ENCODE data around the gene CTNND2.

CTNND2 gene

DNA sequence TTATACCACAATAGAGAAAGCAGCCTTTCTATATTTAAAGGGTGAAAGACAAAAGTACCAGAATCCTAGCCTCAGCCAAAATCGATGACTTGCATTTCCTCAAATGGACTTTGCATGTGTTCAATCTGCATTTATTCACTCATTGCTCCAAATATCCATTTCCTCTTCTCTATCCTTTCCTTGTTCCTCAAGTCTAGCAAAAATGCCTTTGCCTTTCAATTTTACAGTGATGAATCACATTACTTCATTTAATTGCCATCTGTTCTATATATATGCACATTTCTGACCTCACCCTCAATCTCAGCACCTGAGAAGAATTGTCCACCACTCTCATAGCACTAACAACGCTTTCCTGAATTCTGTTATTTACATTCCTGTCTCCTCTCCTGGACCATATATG is 329.5 kb downstream of the CTNND2 start:
- DNase-seq (ENCODE audit: low read depth, low spot score): no peak
- Histone ChIP-seq H3K4me1 (ENCODE audit: control insufficient read depth, insufficient read depth, low read length) (no peaks in the 10 kb centered on the region), H3K9me3 (ENCODE audit: control insufficient read depth, insufficient read depth, low read length) (no peaks in the 10 kb centered on the region), H3K4me3 (ENCODE audit: low read length) (no peak overlapping the region), H3K27me3 (ENCODE audit: control insufficient read depth, insufficient read depth, low read length) (no peaks in the 10 kb centered on the region), H3K27ac (ENCODE audit: low read length) (no peak overlapping the region), H3K36me3 (ENCODE audit: control insufficient read depth, insufficient read depth, low read length) (no peaks in the 10 kb centered on the region)
- no CpG with 5 or more reads among the region's 2 CpGs for WGBS (ENCODE audit: insufficient coverage, insufficient read length)

DNA sequence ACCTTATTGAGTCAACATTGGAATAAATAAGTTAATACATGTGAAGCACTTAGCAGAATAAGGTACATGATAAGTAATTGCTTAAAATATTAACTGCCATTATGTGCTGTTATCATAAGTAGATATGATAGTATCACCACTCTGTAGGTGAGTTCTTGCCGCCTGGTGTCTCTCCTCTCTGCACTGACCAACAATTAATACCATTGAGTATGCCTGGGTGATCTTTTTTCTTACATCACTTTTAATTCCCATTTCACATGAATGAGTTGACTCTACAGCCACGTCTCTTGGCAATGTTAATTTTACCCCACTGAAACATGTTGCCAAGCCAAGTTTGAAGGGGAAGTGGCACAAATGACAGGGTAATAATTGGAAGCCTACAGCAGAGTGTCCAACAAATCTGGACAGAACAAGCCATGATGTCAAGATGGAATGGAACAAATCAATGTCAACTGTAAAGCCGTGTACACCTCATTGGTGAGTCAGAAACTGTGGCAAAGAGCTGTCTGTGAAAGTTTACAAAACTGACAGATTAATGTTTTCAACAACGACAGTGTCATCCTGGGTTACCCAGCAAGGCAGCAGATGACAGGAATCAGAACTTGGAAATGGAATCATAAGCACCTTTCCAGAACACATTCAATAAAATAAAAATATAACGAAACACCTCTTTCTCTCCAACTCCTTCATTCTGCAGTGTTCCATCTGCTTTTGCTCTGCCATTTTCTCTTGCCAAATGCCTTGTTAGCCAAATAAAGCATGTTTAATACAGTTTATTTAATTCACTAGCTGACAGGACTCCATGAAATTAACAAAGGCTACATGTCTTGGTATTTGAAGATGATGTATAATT is 330.9 kb downstream of the CTNND2 start:
- H3K27me3 ChIP-seq (ENCODE audit: control insufficient read depth, insufficient read depth, low read length): no peaks in the 10 kb centered on the region
- no peak overlapping the region for H3K27ac ChIP-seq (ENCODE audit: low read length)
- no peaks in the 10 kb centered on the region for H3K4me1 ChIP-seq (ENCODE audit: control insufficient read depth, insufficient read depth, low read length)
- 100% methylated on average over 1 of the region's 5 CpGs for WGBS (ENCODE audit: insufficient coverage, insufficient read length)
- no peaks in the 10 kb centered on the region for H3K36me3 ChIP-seq (ENCODE audit: control insufficient read depth, insufficient read depth, low read length)
- H3K4me3 ChIP-seq (ENCODE audit: low read length): no peak overlapping the region
- DNase-seq (ENCODE audit: low read depth, low spot score): no peak
- H3K9me3 ChIP-seq (ENCODE audit: control insufficient read depth, insufficient read depth, low read length): no peaks in the 10 kb centered on the region

GRCh38 chr5:11564706-11565105 is 339.5 kb downstream of the CTNND2 start:
- H3K27ac ChIP-seq (ENCODE audit: low read length): no peak overlapping the region
- H3K9me3 ChIP-seq (ENCODE audit: control insufficient read depth, insufficient read depth, low read length): no peaks in the 10 kb centered on the region
- no peaks in the 10 kb centered on the region for H3K4me1 ChIP-seq (ENCODE audit: control insufficient read depth, insufficient read depth, low read length)
- no peaks in the 10 kb centered on the region for H3K27me3 ChIP-seq (ENCODE audit: control insufficient read depth, insufficient read depth, low read length)
- WGBS (ENCODE audit: insufficient coverage, insufficient read length): no CpG with 5 or more reads among the region's 12 CpGs
- no peak for DNase-seq (ENCODE audit: low read depth, low spot score)
- H3K36me3 ChIP-seq (ENCODE audit: control insufficient read depth, insufficient read depth, low read length): no peaks in the 10 kb centered on the region
- H3K4me3 ChIP-seq (ENCODE audit: low read length): no peak overlapping the region

DNA sequence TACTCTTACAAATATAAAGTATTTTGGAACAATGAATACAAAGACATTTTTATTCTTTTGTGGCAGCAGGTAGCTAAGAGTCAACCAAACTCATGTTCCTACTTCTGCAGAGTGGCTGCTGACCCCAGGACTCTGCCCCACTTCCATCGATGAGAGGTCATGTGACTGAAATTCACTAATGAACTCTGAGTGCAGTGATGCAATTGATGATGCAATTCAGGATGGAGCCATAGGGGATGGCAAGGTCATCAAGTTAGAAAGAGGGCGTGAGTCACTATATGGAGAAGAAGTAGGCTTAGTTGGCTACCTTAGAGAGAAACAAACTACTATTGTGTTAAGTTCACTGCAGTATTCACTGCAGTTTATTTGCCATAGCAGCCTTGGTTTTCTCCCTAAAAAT is 340.4 kb downstream of the CTNND2 start:
- no peak for DNase-seq (ENCODE audit: low read depth, low spot score)
- WGBS (ENCODE audit: insufficient coverage, insufficient read length): no CpG with 5 or more reads among the region's 2 CpGs
- H3K36me3 ChIP-seq (ENCODE audit: control insufficient read depth, insufficient read depth, low read length): no peaks in the 10 kb centered on the region
- H3K4me1 ChIP-seq (ENCODE audit: control insufficient read depth, insufficient read depth, low read length): no peaks in the 10 kb centered on the region
- H3K27ac ChIP-seq (ENCODE audit: low read length): no peak overlapping the region
- H3K4me3 ChIP-seq (ENCODE audit: low read length): no peak overlapping the region
- H3K9me3 ChIP-seq (ENCODE audit: control insufficient read depth, insufficient read depth, low read length): no peaks in the 10 kb centered on the region
- no peaks in the 10 kb centered on the region for H3K27me3 ChIP-seq (ENCODE audit: control insufficient read depth, insufficient read depth, low read length)

GRCh38 chr5:11560915-11561697 is 343.1 kb downstream of the CTNND2 start:
- H3K27me3 ChIP-seq (ENCODE audit: control insufficient read depth, insufficient read depth, low read length): no peaks in the 10 kb centered on the region
- no peaks in the 10 kb centered on the region for H3K36me3 ChIP-seq (ENCODE audit: control insufficient read depth, insufficient read depth, low read length)
- no peaks in the 10 kb centered on the region for H3K4me1 ChIP-seq (ENCODE audit: control insufficient read depth, insufficient read depth, low read length)
- H3K9me3 ChIP-seq (ENCODE audit: control insufficient read depth, insufficient read depth, low read length): no peaks in the 10 kb centered on the region
- H3K4me3 ChIP-seq (ENCODE audit: low read length): no peak overlapping the region
- no peak for DNase-seq (ENCODE audit: low read depth, low spot score)
- H3K27ac ChIP-seq (ENCODE audit: low read length): no peak overlapping the region
- no CpG with 5 or more reads among the region's 4 CpGs for WGBS (ENCODE audit: insufficient coverage, insufficient read length)

GRCh38 chr5:11557063-11557462 is 347.2 kb downstream of the CTNND2 start:
- Histone ChIP-seq H3K4me3 (ENCODE audit: low read length) (no peak overlapping the region), H3K27me3 (ENCODE audit: control insufficient read depth, insufficient read depth, low read length) (no peaks in the 10 kb centered on the region), H3K4me1 (ENCODE audit: control insufficient read depth, insufficient read depth, low read length) (no peaks in the 10 kb centered on the region), H3K9me3 (ENCODE audit: control insufficient read depth, insufficient read depth, low read length) (no peaks in the 10 kb centered on the region), H3K36me3 (ENCODE audit: control insufficient read depth, insufficient read depth, low read length) (no peaks in the 10 kb centered on the region), H3K27ac (ENCODE audit: low read length) (no peak overlapping the region)
- DNase-seq (ENCODE audit: low read depth, low spot score): no peak
- no CpG with 5 or more reads among the region's 3 CpGs for WGBS (ENCODE audit: insufficient coverage, insufficient read length)

DNA sequence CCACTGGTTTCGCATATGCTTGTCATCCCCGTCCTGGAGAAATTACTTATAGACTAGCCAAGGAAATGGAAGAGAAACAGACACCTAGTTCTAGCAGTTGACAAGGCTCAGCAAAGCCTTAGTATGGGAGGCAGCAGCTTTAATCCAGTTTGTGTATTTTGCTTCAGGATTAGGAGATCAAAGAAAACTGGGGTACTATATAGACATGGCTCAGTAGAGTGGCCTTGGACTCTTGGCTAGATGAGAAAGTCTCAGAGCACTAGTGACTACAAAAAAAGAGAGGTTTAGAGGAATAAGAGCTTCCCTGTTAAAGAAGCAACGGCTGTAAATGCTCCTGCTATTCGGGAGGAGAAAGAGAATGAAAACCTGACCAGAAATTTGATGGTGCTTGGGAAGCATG is 349.1 kb downstream of the CTNND2 start:
- WGBS (ENCODE audit: insufficient coverage, insufficient read length): no CpG with 5 or more reads among the region's 4 CpGs
- H3K4me1 ChIP-seq (ENCODE audit: control insufficient read depth, insufficient read depth, low read length): no peaks in the 10 kb centered on the region

DNA sequence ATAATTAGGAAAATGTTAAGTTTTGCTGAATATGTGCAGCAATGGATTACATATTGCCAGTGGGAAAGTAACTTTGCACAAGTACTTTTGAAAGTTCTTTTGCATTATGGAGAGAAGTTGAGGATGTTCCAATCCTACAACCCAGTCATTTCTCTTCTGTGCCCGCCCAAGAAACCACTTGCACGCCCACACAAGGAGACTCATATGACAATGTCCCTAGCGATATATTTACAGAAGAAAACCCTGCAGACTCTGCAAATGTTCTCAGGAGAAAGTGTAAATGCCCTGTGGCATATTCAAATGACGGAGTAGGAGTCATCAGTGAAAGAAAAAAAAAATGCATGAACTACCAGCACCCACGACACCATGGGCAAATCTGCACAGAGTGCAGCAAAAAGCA is 356.5 kb downstream of the CTNND2 start:
- H3K4me3 ChIP-seq (ENCODE audit: low read length): no peak overlapping the region
- DNase-seq (ENCODE audit: low read depth, low spot score): no peak
- peaks cover 1% of the 10 kb centered on the region; the same call in 1 of the 2 replicates for H3K27me3 ChIP-seq (ENCODE audit: control insufficient read depth, insufficient read depth, low read length)
- no peaks in the 10 kb centered on the region for H3K9me3 ChIP-seq (ENCODE audit: control insufficient read depth, insufficient read depth, low read length)
- H3K27ac ChIP-seq (ENCODE audit: low read length): no peak overlapping the region
- H3K36me3 ChIP-seq (ENCODE audit: control insufficient read depth, insufficient read depth, low read length): no peaks in the 10 kb centered on the region
- WGBS (ENCODE audit: insufficient coverage, insufficient read length): no CpG with 5 or more reads among the region's 5 CpGs
- H3K4me1 ChIP-seq (ENCODE audit: control insufficient read depth, insufficient read depth, low read length): no peaks in the 10 kb centered on the region

More for the DNA sequence above, 349.1 kb downstream of the CTNND2 start:
- Histone ChIP-seq H3K36me3 (ENCODE audit: control insufficient read depth, insufficient read depth, low read length) (no peaks in the 10 kb centered on the region), H3K27me3 (ENCODE audit: control insufficient read depth, insufficient read depth, low read length) (no peaks in the 10 kb centered on the region), H3K4me3 (ENCODE audit: low read length) (no peak overlapping the region), H3K9me3 (ENCODE audit: control insufficient read depth, insufficient read depth, low read length) (no peaks in the 10 kb centered on the region), H3K27ac (ENCODE audit: low read length) (no peak overlapping the region)
- no peak for DNase-seq (ENCODE audit: low read depth, low spot score)

DNA sequence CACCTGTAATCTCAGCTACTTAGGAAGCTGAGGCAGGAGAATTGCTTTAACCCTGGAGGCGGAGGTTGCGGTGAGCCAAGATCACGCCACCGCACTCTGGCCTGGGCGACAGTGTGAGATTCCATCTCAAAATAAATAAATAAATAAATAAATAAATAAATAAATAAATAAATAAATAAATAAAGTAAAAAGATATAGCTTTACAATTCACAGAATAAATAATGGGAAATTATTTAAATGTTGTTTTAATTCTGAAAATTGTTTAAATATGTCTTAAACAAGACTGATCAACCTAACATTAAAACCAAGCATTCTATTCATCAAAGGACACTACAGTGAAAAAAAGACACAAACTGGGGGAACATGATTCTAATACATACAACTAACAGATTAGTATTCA is 357.1 kb downstream of the CTNND2 start:
- Histone ChIP-seq H3K27ac (ENCODE audit: low read length) (no peak overlapping the region), H3K4me1 (ENCODE audit: control insufficient read depth, insufficient read depth, low read length) (no peaks in the 10 kb centered on the region), H3K27me3 (ENCODE audit: control insufficient read depth, insufficient read depth, low read length) (peaks cover 1% of the 10 kb centered on the region; the same call in 1 of the 2 replicates), H3K9me3 (ENCODE audit: control insufficient read depth, insufficient read depth, low read length) (no peaks in the 10 kb centered on the region), H3K4me3 (ENCODE audit: low read length) (no peak overlapping the region), H3K36me3 (ENCODE audit: control insufficient read depth, insufficient read depth, low read length) (no peaks in the 10 kb centered on the region)
- DNase-seq (ENCODE audit: low read depth, low spot score): no peak
- no CpG with 5 or more reads among the region's 5 CpGs for WGBS (ENCODE audit: insufficient coverage, insufficient read length)

GRCh38 chr5:11540112-11540511 is 364.1 kb downstream of the CTNND2 start:
- WGBS (ENCODE audit: insufficient coverage, insufficient read length): no CpG with 5 or more reads among the region's 5 CpGs
- Histone ChIP-seq H3K9me3 (ENCODE audit: control insufficient read depth, insufficient read depth, low read length) (no peaks in the 10 kb centered on the region), H3K27ac (ENCODE audit: low read length) (no peak overlapping the region), H3K4me3 (ENCODE audit: low read length) (no peak overlapping the region), H3K27me3 (ENCODE audit: control insufficient read depth, insufficient read depth, low read length) (peaks cover 1% of the 10 kb centered on the region; the same call in 1 of the 2 replicates), H3K36me3 (ENCODE audit: control insufficient read depth, insufficient read depth, low read length) (no peaks in the 10 kb centered on the region), H3K4me1 (ENCODE audit: control insufficient read depth, insufficient read depth, low read length) (no peaks in the 10 kb centered on the region)
- DNase-seq (ENCODE audit: low read depth, low spot score): no peak
